Stimulated activated naive CD4-positive, alpha-beta T cell (primary cell): ENCODE measurements around the gene ELN.

Experiments
- DNase-seq, 6 experiments: peaks; one replicate each; lab custom pipeline; 2025; lab: John Stamatoyannopoulos, UW

Gene ELN

DNA sequence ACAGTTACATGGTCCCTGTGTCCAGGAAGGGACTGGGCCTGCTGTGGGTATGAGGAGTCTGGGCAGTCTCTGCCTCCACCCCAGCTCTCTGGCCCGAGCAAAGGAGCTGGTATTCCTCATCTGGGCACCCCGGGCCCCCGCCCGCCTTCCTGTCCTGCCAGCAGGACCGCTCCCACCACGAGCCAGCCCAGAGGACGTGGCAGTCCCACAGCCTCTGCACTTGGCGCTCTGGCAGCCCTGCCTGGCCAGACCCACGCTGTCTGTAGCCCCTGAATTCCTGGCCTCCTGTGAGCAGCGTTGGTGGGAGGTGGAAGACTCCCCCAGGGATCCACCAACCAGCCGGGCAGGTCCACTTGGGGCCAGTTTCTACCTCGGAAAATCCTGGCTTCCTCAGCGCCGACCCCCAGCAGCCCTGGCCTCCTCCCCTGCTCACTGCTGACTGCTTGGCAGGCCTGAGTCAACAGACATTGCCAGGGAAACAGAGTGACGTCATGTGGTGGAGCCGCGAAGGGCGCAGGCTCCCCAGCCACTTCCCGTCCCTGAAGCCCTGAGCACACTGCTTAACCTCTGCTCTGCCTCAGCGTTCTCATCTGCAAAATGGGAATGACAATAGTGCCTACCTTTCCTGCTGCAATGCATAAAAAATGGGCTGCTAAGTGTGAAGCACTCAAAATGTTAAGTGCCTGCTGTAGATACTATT lies 34.0 kb downstream of the ELN start:
- DNase-seq = no peak

DNA sequence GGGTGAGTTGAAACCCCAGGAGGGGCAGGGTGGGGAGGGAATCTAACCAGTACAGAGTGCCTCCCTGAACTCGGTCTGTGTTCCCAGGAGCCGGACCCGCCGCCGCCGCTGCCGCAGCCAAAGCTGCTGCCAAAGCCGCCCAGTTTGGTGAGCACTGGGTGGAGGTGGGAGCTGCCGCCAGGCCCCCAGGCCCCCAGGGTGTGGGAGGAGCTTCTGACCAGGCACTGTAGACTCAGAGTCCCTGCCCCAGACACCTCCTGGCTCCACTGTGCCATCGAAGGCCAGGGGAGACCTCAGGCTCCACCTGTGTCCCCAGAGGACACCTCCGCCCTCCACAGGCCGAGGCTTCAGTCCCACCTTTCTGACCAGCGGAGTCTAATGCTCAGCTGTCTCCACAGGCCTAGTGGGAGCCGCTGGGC lies 35.3 kb downstream of the ELN start:
- DNase-seq = no peak

DNA sequence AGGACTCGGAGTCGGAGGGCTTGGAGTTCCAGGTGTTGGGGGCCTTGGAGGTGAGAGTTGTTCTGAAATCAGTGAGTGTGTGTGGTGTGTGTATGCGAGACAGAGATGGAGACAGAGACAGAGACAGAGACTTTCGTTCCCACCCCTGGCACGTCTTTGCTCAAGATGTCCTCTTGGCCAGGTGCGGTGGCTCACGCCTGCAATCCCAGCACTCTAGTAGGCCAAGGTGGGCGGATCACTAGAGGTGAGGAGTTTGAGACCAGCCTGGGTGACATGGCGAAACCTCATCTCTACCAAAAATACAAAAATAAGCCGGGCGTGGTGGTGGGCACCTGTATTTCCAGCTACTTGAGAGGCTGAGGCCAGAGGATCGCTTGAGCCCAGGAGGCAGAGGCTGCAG lies 35.7 kb downstream of the ELN start:
- DNase-seq = no peak

DNA sequence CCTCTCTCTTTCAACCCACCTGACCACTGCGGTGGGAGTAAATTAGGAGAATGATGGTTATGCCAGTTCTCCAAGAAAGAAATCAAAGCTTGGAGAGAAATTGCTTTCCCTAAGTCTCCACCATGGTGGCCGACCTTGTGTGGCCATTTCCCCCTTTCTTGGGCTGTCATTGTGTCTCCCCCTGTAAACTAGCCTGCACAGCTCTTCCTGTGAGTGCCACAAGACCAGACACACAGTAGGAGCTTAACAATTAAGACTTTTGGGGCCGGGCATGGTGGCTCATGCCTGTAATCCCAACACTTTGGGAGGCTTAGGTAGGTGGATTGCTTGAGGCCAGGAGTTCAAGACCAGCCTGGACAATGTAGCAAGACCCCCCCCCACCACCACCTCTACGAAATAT lies 36.7 kb downstream of the ELN start:
- no peak for DNase-seq

DNA sequence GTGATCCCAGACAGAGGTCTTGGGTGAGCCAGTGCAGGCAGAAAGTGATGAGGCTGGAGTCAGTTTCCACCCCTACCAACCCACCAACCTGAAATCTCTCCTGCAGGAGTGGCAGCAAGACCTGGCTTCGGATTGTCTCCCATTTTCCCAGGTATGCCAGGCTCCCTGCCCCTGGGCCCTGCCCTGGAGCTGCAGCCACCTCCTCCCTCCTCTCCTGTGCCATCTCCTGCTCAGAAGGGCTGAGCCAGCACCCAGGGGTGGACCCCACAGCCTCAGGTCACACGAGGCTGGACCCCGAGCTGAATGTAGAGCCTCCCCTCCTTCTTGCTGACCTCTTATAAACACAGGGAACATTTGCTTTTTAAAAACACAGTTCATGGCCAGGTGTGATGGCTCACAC lies 38.7 kb downstream of the ELN start:
- no peak for DNase-seq

DNA sequence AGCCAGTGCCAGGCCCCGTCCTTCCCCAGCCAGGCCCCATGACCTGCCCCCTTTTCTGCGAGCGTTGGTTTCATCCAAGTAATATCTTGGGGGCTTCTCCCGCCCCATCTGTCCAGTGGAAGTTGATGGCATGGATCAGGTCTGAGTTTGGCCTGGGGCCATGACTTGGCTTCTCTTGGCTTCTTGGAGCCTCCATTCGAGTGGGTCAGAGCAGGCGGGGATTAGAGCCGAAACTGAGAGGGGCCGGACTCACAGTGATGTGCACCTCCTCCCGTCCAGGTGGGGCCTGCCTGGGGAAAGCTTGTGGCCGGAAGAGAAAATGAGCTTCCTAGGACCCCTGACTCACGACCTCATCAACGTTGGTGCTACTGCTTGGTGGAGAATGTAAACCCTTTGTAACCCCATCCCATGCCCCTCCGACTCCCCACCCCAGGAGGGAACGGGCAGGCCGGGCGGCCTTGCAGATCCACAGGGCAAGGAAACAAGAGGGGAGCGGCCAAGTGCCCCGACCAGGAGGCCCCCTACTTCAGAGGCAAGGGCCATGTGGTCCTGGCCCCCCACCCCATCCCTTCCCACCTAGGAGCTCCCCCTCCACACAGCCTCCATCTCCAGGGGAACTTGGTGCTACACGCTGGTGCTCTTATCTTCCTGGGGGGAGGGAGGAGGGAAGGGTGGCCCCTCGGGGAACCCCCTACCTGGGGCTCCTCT lies 40.6 kb downstream of the ELN start:
- DNase-seq = no peak

DNA sequence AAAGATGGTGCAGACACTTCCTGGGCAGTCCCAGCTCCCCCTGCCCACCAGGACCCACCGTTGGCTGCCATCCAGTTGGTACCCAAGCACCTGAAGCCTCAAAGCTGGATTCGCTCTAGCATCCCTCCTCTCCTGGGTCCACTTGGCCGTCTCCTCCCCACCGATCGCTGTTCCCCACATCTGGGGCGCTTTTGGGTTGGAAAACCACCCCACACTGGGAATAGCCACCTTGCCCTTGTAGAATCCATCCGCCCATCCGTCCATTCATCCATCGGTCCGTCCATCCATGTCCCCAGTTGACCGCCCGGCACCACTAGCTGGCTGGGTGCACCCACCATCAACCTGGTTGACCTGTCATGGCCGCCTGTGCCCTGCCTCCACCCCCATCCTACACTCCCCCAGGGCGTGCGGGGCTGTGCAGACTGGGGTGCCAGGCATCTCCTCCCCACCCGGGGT lies 41.1 kb downstream of the ELN start:
- no peak for DNase-seq

DNA sequence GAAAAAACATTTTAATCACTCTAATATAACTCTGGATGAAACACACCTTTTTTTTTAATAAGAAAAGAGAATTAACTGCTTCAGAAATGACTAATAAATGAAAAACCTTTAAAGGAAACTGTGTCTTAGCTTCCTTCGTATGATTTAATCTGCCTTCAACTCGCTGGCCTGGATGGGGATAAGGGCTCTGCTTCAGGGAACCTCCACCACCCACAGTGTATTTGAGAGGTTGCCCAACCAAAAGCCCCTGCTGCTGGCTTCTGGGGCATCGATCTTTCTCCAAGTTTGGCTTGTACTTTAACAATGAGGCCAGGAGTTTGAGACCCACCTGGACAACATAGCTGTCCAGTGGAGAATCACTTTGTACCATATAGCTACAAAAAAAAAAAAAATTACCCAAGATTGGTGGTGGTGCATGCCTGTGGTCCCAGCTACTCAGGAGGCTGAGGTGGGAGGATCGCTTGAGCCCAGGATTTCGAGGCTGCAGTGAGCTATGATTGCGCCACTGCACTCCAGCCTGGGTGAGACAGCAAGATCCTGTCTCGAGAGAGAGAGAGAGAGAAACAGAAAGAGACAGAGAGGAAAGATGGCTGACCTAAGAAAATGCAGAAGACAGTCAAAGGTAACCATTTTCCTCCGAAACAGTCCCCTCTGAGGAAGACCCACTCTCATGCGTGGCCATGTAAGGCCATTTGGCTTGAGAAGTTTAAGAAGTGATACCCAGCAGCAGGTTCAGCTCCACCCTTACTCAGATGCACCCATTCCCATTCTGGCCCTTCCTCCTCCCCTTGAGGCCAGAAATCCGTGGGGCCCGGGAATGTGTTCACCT lies 42.0 kb downstream of the ELN start:
- no peak for DNase-seq

DNA sequence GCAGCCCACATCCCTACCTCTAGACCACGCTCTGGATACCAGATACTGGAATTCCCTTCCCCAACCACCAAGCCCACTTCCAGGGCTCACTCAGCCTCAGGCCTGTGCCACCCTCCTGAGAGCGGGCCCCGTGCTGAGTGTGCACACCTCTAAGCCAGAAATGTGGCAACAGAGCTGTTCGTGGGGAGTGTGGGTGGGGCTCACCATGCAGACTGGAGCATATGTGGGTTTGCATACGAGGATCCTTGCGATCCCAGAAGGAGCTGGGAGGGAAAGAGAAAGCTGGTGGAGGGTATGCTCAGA lies 42.6 kb downstream of the ELN start:
- no peak for DNase-seq

DNA sequence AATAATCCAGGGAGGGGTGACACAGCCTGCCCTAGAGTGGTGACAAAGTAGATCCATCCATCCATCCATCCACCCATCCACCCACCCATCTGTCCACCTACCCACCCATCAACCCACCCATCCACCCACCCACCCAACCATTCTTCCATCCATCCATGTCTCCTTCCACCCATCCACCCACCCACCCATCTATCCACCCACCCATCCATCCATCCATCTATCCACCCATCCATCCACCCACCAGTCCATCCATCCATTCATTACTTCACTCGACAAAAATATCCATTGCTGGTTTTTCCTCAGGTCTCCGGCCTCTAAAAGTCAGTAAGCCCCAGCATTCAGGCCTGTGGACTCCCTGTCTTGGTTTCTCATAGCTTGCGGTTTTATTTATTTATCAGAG lies 43.1 kb downstream of the ELN start:
- DNase-seq = no peak

DNA sequence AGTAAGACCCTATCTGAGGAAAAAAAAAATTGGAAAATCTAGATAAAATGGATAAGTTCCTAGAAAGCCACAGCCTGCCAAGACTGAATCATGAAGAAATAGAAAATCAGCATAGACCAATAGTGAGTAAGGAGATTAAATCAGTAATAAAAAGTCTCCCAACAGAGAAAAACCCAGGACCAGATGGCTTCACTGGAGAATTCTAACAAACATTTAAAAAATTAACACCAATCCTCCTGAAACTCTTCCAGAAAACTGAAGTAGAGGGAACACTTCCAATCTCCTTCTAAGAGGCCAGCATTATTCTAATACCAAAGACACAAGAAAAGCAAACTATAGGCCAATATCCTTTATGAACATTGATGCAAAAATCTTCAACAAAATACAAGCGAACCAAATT lies 46.8 kb downstream of the ELN start:
- no peak for DNase-seq

DNA sequence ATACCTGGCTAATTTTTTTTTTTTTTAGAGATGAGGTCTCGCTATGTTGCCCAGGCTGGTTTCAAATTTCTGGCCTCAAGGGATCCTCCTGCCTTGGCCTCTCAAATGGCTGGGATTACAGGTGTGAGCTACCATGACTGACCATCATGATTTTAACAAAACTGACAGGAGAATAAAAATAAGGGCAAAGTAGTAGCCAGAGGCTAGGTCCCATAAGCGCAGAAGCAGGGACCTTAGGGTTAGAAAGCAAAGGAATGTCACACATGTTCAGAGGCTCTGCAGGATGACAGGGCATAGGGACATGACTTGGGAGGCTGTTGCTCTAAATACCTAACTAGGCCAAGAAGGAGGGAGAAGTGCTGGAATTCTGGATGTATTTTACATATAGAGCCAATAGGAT lies 50.5 kb downstream of the ELN start:
- no peak for DNase-seq

DNA sequence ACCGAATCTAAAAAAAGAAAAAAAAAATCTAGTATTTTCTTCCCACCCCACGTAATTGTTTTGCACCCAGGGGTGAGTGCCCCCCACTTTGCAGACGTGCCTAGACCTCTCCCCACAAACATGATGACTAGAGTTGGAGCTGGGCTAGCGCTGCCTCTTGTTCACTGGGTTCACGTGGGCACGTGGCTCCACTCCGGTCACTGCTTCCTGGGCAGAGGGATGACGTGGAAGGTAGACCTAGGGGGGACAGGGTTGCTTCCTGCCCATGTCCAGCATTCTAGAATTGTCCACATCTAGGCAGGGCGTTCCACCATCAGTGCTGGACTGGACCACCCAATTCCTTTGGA lies 54.8 kb downstream of the ELN start:
- DNase-seq = no peak

DNA sequence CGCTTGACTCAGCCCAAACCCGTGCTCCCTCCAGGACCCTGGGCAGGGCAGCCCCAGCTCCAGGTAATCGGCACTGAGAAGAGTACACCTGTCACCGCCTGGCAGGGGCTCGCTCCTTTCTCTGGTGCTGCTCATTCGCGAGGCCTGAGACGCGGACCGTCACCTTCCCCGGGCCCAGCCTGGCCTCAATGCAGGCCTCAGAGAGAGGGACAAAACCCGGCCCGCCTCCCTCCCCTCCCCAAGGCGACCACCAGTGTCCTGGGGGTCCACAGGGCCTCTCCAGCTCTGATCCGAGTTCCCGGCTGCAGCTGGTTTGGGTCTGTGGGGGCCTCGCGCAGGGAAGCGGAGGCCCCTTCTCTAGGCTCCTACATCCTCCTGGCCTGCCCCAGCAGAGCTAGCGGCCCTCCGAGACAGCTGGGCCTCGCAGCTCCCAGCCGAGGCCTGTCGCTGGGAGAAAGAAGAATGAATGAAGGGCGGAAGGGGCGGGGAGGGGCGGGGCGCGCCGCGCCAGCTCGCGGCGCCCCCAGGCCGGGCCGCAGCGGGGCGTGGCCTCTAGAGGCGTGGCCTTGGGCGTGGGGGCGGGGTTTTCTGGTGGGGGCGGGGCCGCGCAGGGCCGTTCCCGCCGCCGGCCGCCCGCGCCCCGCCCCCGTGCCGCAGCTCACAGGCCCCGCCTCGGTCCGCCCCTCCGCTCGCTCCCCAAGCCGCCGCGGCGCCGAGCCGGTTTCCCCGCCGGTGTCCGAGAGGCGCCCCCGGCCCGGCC lies 55.3 kb downstream of the ELN start, which contains the start of gene LIMK1:
TSS of gene LIMK1 (plus strand) at position 688 of the 760 bp plus-strand sequence. CDS start 187 bp downstream, outside the sequence.
- peak; percentile 74 to 89 (median 83) for DNase-seq

DNA sequence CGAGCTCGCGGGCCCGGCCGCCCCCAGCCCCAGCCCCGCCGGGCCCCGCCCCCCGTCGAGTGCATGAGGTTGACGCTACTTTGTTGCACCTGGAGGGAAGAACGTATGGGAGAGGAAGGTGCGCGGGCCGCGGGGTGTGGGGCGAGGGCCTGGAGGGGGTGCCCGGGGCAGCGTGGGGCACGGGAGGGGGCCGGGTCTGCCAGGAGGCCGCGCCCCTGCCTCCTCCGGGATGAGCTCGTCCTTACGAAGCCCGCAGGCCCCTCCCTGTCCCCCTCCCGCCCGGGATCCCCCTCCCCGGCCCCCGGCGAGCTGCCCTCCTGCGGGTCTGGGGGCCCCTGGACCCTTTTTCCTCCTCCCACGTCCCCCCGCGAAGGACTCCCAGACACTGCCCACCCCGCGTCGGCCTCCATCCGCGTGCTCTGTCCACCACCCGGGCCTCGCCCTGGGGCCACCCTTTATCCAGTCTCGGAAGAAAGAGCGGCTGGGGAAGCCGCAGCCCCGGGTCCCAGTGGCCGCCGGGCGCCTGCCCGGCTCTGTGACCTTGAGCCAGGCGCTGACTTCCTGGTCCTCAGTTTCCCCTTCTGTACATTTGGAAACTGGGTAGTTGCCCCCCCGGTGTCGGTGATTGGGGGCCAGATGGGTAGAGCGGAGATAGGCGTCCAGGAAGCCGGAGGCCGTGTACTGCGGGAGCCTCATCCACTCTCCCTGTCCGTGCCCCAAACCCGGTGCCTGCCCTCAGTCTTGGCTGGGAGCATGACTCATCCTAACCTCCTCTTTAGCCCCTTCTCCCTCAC lies 56.2 kb downstream of the ELN start:
- peak in 3 of 6 experiments; percentile 60 to 77 (median 67) for DNase-seq

DNA sequence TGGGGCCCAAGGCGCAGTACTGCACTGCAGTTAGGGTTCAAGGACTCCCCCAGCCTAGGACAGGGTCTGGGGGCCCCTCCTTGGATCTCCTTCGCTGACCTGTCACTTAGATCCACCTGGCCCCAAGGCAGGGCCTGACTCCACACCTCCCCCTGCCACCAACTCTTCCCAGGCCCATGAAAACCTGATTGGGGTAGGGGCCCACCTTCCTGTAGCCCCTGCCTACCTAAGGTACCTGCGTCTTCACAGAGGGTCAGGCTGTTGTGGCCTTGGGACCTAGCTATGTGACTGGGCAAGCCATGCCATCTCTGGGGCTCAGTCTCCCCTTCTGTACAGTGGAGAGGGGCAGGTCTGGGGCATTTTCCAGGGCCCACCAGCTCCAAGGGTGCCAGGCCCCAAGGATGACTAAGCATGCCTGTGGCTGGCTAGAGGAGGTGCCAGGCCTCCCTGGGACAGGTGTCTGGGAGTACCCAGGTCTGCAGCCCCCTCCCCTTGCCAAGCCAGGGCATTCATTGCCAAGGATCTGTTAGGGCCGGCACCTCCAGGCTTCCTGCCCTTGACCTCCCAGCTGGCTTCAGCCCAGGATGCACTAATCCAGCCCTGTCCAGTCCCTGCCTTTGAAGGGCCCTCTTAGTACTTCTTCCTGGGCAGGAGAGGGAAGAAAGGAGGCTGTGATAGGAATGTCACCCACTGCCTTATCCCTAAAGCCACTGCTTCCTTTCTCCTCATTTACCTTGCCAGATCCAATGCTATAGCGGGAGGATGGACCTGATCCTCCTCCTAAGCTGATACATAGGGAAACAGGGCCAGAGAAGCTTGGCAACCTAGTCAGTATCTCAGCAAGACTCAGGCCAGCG lies 57.0 kb downstream of the ELN start:
- DNase-seq = no peak

DNA sequence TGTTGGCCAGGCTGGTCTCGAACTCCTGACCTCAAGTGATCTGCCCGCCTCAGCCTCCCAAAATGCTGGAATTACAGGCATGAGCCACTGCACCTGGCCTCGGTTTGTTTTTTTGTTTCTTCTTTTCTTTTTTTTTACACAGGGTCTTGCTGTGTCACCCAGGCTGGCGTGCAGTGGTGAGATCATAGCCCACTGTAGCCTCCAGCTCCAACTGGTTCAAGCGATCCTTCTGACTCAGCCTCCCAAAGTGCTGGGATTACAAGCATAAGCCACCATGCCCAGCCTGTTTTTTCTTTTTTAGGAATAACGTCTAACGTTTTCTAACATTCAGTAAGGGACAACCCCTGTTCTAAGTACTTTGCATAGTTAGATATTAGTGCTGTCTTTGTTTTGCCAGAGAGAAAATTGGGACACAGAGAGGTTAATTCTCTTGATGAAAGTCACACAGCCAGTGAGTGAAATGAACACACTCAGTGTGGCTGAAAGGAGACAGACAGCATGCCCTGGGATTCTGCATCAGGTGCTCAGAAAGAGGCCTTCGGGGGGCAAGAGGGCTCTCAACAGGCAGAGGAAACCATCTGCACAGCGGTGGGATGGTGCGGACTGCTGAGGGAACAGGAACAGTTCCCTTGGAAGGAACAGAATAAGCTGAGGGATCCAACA lies 59.9 kb downstream of the ELN start:
- DNase-seq = no peak

DNA sequence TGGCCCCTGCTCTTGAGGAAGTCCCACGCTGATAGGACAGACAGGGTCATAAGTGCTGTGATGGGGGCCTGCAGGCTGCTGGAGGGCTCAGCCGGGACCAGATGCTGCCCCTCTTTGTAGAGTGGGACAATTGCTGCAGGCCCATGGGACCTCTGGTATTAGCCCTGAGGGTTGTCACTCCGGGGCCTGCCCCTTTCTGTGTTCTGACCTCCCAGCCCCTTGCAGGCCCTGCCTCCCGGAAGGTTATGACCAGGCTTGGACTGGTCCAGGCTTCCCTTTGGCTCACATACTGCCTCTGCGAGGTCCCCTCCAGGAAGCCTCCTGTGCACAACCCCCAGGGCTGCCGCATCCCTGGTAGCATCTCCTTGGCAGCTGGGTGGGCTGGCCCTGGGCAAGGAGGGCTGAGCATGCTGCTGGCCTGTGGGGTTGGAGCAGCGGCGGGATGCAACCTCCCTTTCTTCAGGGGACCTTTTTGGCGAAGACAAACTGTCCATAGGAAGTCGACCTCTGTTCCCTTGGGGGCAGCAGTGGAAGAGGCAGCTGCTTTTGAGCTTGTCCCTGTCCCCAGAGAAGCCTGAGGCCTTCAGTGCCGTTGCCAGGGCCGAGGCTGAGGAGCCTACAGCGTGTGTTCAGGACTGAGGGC lies 64.5 kb downstream of the ELN start:
- DNase-seq = no peak

DNA sequence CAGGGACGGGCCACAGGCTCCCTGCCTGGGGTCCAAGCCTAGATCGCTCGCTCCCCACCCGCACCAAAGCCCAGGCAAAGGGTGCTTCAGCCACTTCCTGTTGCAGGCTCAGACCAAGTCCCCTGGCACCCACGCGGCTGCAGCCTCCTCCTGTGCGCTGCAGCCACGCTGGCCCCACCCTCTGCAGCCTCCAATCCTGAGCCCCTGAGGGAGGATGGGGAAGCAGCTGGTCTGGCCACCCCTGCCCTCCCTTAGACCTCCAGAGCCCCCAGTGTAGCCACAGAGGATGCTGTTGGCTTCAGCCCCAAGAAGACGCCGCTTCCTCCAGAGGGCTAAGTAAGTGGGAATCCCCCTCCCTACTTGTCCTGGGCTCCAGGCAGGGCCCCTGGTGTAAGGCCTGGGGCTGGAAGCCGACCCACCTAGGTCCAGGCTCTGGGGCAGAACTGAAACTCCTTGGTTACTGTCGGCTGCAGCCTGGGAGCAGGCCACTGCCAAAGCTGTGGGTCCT lies 65.0 kb downstream of the ELN start:
- DNase-seq = no peak
